Measurements from ENCODE around the gene OMG. TPM values are rescaled to one million over a fixed set of nuclear protein-coding genes. Genes with fewer than 3 reads are reported as not detected.
"Not testable (repeated sequence)": the region's sequence is repeated elsewhere in the genome, so short reads cannot be mapped to it uniquely, and the experiment has no call there.

The OMG gene
- total RNA-seq, 1 experiment from 2014 or later, result 0.16 TPM

GRCh38 chr17:31269036-31269577 is 27.9 kb downstream of the OMG start:
- BruUV-seq (replicated peaks), result no TSS peak
- TF ChIP-seq CTCF (IDR thresholded peaks at IDR 0.05; ENCODE audit: unreplicated experiment), result no peak
- Mint-ChIP-seq H3K4me3 (ENCODE audit: unreplicated experiment) (peak overlapping the region; percentile 38), H3K9me3 (ENCODE audit: unreplicated experiment) (no peaks in the 10 kb centered on the region), H3K27ac (ENCODE audit: low read depth, unreplicated experiment) (peak overlapping the region; percentile 52), H3K36me3 (ENCODE audit: insufficient read depth, unreplicated experiment) (peaks cover 37% of the 10 kb centered on the region), H3K27me3 (ENCODE audit: insufficient read depth, unreplicated experiment) (no peaks in the 10 kb centered on the region), H3K4me1 (ENCODE audit: insufficient read depth, unreplicated experiment) (peaks cover 34% of the 10 kb centered on the region)
- ChIA-PET POLR2A (interaction anchor here (0.6 to 3.2 kb wide), 18 partner anchors 8 to 107 kb away, joined by 3 to 27 read pairs (median 4); partner anchors contain the start of genes EVI2A and EVI2B), CTCF (interaction anchor here (0.7 to 1.8 kb wide), 2 partner anchors 17 to 104 kb away, joined by 4 to 8 read pairs; no protein-coding TSS in a partner anchor)
- DNase-seq (ENCODE audit: unreplicated experiment), result peak; percentile 33
- intact Hi-C loops (cut with micrococcal nuclease), result loop anchor here (2.0 to 5.0 kb wide), 2 partner anchors 50 to 103 kb away; no protein-coding TSS in a partner anchor

GRCh38 chr17:31266042-31266441 is 31.0 kb downstream of the OMG start:
- BruUV-seq (replicated peaks), result no TSS peak
- H3K36me3 Mint-ChIP-seq (ENCODE audit: insufficient read depth, unreplicated experiment), result peaks cover 40% of the 10 kb centered on the region
- no peak overlapping the region for H3K4me3 Mint-ChIP-seq (ENCODE audit: unreplicated experiment)
- CTCF ChIA-PET, result interaction anchor here (0.6 to 1.1 kb wide), 2 partner anchors 78 to 106 kb away, joined by 3 to 4 read pairs; no protein-coding TSS in a partner anchor
- H3K27ac Mint-ChIP-seq (ENCODE audit: low read depth, unreplicated experiment), result peak overlapping the region; percentile 2
- H3K27me3 Mint-ChIP-seq (ENCODE audit: insufficient read depth, unreplicated experiment), result no peaks in the 10 kb centered on the region
- TF ChIP-seq CTCF (IDR thresholded peaks at IDR 0.05; ENCODE audit: unreplicated experiment), result peak; percentile 11
- DNase-seq (ENCODE audit: unreplicated experiment), result peak; percentile 20
- POLR2A ChIA-PET, result interaction anchor here (2.3 kb wide), 1 partner anchor 11 kb away, joined by 10 read pairs; no protein-coding TSS in a partner anchor
- H3K4me1 Mint-ChIP-seq (ENCODE audit: insufficient read depth, unreplicated experiment), result peaks cover 24% of the 10 kb centered on the region
- no peaks in the 10 kb centered on the region for H3K9me3 Mint-ChIP-seq (ENCODE audit: unreplicated experiment)
- intact Hi-C loops (cut with micrococcal nuclease), result loop anchor here (5.0 kb wide), 1 partner anchor 106 kb away; no protein-coding TSS in a partner anchor

DNA sequence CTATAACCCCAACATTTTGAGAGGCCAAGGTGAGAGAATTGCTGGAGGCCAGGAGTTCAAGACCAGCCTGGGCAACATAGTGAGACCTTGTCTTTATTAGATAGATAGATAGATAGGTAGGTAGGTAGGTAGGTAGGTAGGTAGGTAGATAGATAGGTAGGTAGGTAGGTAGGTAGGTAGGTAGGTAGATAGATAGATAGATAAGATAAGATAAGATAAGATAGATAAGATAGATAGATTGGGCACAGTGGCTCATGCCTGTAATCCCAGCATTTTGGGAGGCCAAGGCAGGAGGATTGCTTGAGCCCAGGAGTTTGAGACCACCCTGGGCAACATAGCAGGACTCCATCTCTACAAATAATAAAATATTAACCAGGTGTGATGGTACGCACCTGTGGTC is 34.1 kb downstream of the OMG start:
- H3K27ac Mint-ChIP-seq (ENCODE audit: low read depth, unreplicated experiment); POLR2A ChIA-PET; H3K4me1 Mint-ChIP-seq (ENCODE audit: insufficient read depth, unreplicated experiment); DNase-seq (ENCODE audit: unreplicated experiment); CTCF ChIA-PET; H3K27me3 Mint-ChIP-seq (ENCODE audit: insufficient read depth, unreplicated experiment); intact Hi-C loops (cut with micrococcal nuclease); BruUV-seq (replicated peaks); H3K4me3 Mint-ChIP-seq (ENCODE audit: unreplicated experiment); H3K9me3 Mint-ChIP-seq (ENCODE audit: unreplicated experiment): not testable (repeated sequence)
- H3K36me3 Mint-ChIP-seq (ENCODE audit: insufficient read depth, unreplicated experiment), result peaks cover 54% of the 10 kb centered on the region

GRCh38 chr17:31261601-31262000 is 35.4 kb downstream of the OMG start:
- TF ChIP-seq CTCF (IDR thresholded peaks at IDR 0.05; ENCODE audit: unreplicated experiment), result no peak
- no peaks in the 10 kb centered on the region for H3K9me3 Mint-ChIP-seq (ENCODE audit: unreplicated experiment)
- H3K4me3 Mint-ChIP-seq (ENCODE audit: unreplicated experiment), result no peak overlapping the region
- intact Hi-C loops (cut with micrococcal nuclease), result no loop called here
- ChIA-PET CTCF (interaction anchor here (0.6 to 0.8 kb wide), 3 partner anchors 27 to 107 kb away, joined by 3 to 4 read pairs (median 3); no protein-coding TSS in a partner anchor), POLR2A (interaction anchor here (1.0 to 1.2 kb wide), 2 partner anchors 8 to 11 kb away, joined by 3 read pairs; no protein-coding TSS in a partner anchor)
- peaks cover 45% of the 10 kb centered on the region for H3K36me3 Mint-ChIP-seq (ENCODE audit: insufficient read depth, unreplicated experiment)
- no peaks in the 10 kb centered on the region for H3K27me3 Mint-ChIP-seq (ENCODE audit: insufficient read depth, unreplicated experiment)
- no peak overlapping the region for H3K27ac Mint-ChIP-seq (ENCODE audit: low read depth, unreplicated experiment)
- no peak for DNase-seq (ENCODE audit: unreplicated experiment)
- H3K4me1 Mint-ChIP-seq (ENCODE audit: insufficient read depth, unreplicated experiment), result no peaks in the 10 kb centered on the region
- BruUV-seq (replicated peaks), result no TSS peak
